ENCODE results near the gene BTRC.

- TF ChIP-seq CTCF (IDR thresholded peaks at IDR 0.05) (no peak), POLR2A (IDR thresholded peaks at IDR 0.05) (no peak)
Observed at GRCh38 chr10:101485681-101486554, 132.0 kb downstream of the BTRC start.

Measured in right lobe of liver (tissue), 4 donors.